Measurements from ENCODE around the gene UTS2B. TPM values are rescaled to one million over a fixed set of nuclear protein-coding genes. Genes with fewer than 3 reads are reported as not detected.

Gene UTS2B
- total and polyA plus RNA-seq, 4 donors, result 1.5 to 18.5 (median 7.3) TPM

GRCh38 chr3:191296041-191296541 lies 34.2 kb downstream of the UTS2B start:
- WGBS (ENCODE audit: insufficient coverage), result 87% methylated on average over 2 of the region's 4 CpGs

GRCh38 chr3:191294291-191294690 lies 36.0 kb downstream of the UTS2B start:
- no CpG with 5 or more reads among the region's 1 CpG for WGBS (ENCODE audit: insufficient coverage)
- H3K9me3 ChIP-seq (ENCODE audit: control insufficient read depth, insufficient read depth, low read length), result no peaks in the 10 kb centered on the region
- H3K36me3 ChIP-seq (ENCODE audit: control insufficient read depth, insufficient read depth, low read length), result no peaks in the 10 kb centered on the region
- no peaks in the 10 kb centered on the region for H3K27me3 ChIP-seq (ENCODE audit: control insufficient read depth, insufficient read depth, low read length)
- no peak overlapping the region for H3K4me3 ChIP-seq (ENCODE audit: low read depth, low read length)
- no peak overlapping the region for H3K27ac ChIP-seq (ENCODE audit: low read depth, low read length)
- no peaks in the 10 kb centered on the region for H3K4me1 ChIP-seq (ENCODE audit: control insufficient read depth, insufficient read depth, low read length)
- no peak for DNase-seq (ENCODE audit: low read depth in 4 of 6, low spot score in 6 of 6)

More at GRCh38 chr3:191296041-191296541, 34.2 kb downstream of the UTS2B start:
- Histone ChIP-seq H3K36me3 (ENCODE audit: control insufficient read depth, insufficient read depth, low read length) (no peaks in the 10 kb centered on the region), H3K4me1 (ENCODE audit: control insufficient read depth, insufficient read depth, low read length) (no peaks in the 10 kb centered on the region), H3K4me3 (ENCODE audit: low read depth, low read length) (no peak overlapping the region), H3K27ac (ENCODE audit: low read depth, low read length) (no peak overlapping the region), H3K27me3 (ENCODE audit: control insufficient read depth, insufficient read depth, low read length) (no peaks in the 10 kb centered on the region), H3K9me3 (ENCODE audit: control insufficient read depth, insufficient read depth, low read length) (no peaks in the 10 kb centered on the region)
- no peak for DNase-seq (ENCODE audit: low read depth in 4 of 6, low spot score in 6 of 6)

- Histone ChIP-seq H3K9me3 (ENCODE audit: control insufficient read depth, insufficient read depth, low read length) (no peaks in the 10 kb centered on the region), H3K27me3 (ENCODE audit: control insufficient read depth, insufficient read depth, low read length) (no peaks in the 10 kb centered on the region), H3K36me3 (ENCODE audit: control insufficient read depth, insufficient read depth, low read length) (no peaks in the 10 kb centered on the region), H3K27ac (ENCODE audit: low read depth, low read length) (no peak overlapping the region), H3K4me3 (ENCODE audit: low read depth, low read length) (no peak overlapping the region), H3K4me1 (ENCODE audit: control insufficient read depth, insufficient read depth, low read length) (no peaks in the 10 kb centered on the region)
- WGBS (ENCODE audit: insufficient coverage), result no CpG with 5 or more reads among the region's 5 CpGs
- no peak for DNase-seq (ENCODE audit: low read depth in 4 of 6, low spot score in 6 of 6)
Measured at GRCh38 chr3:191292243-191293015, 37.9 kb downstream of the UTS2B start.

DNA sequence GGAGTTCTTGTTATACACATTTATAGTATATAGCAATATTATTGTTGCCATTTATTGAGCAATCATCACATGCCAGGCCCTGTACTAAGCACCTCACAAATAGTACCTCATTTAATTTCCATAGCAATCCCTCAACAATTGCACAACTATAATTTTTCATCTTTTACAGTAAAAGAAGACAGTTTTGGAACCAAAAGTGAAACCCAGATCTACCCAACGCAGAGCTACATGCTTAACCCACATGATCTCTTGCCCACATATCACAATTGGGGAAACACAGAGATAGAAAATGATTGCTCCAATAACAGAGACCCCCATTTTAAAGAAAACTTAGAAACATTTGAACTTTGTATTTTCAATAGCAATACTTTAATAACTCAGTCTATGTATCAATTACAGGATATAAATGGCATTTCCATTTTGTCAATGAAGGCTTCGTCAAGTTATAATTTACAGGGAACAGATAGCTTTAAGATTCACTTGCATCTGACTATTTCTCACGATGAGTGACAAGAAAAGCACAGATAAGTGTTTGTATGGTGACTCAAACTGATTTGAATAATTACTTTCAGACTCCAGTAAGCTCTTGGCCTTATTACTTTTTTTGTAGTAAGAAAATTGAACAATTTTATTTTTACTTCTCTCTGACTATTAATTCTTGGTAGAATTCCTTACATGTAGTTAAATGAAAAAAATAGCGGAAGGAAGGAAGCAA lies 39.9 kb downstream of the UTS2B start:
- H3K36me3 ChIP-seq (ENCODE audit: control insufficient read depth, insufficient read depth, low read length), result no peaks in the 10 kb centered on the region
- H3K4me3 ChIP-seq (ENCODE audit: low read depth, low read length), result no peak overlapping the region
- H3K4me1 ChIP-seq (ENCODE audit: control insufficient read depth, insufficient read depth, low read length), result no peaks in the 10 kb centered on the region
- no peaks in the 10 kb centered on the region for H3K27me3 ChIP-seq (ENCODE audit: control insufficient read depth, insufficient read depth, low read length)
- 100% methylated on average over 1 of the region's 4 CpGs for WGBS (ENCODE audit: insufficient coverage)
- H3K9me3 ChIP-seq (ENCODE audit: control insufficient read depth, insufficient read depth, low read length), result no peaks in the 10 kb centered on the region
- DNase-seq (ENCODE audit: low read depth in 4 of 6, low spot score in 6 of 6), result no peak
- H3K27ac ChIP-seq (ENCODE audit: low read depth, low read length), result no peak overlapping the region

- Histone ChIP-seq H3K27ac (ENCODE audit: low read depth, low read length) (no peak overlapping the region), H3K9me3 (ENCODE audit: control insufficient read depth, insufficient read depth, low read length) (no peaks in the 10 kb centered on the region), H3K27me3 (ENCODE audit: control insufficient read depth, insufficient read depth, low read length) (no peaks in the 10 kb centered on the region), H3K36me3 (ENCODE audit: control insufficient read depth, insufficient read depth, low read length) (no peaks in the 10 kb centered on the region), H3K4me3 (ENCODE audit: low read depth, low read length) (no peak overlapping the region), H3K4me1 (ENCODE audit: control insufficient read depth, insufficient read depth, low read length) (no peaks in the 10 kb centered on the region)
- no CpG with 5 or more reads among the region's 2 CpGs for WGBS (ENCODE audit: insufficient coverage)
- DNase-seq (ENCODE audit: low read depth in 4 of 6, low spot score in 6 of 6), result no peak
Measured at GRCh38 chr3:191283400-191283799, 46.9 kb downstream of the UTS2B start.

GRCh38 chr3:191282251-191283185 lies 47.8 kb downstream of the UTS2B start:
- DNase-seq (ENCODE audit: low read depth in 4 of 6, low spot score in 6 of 6), result peak in 1 of 6 donors; percentile 62
- WGBS (ENCODE audit: insufficient coverage), result no CpG with 5 or more reads among the region's 4 CpGs
- H3K4me1 ChIP-seq (ENCODE audit: control insufficient read depth, insufficient read depth, low read length), result no peaks in the 10 kb centered on the region

GRCh38 chr3:191280882-191281281 lies 49.4 kb downstream of the UTS2B start:
- DNase-seq (ENCODE audit: low read depth in 4 of 6, low spot score in 6 of 6), result no peak
- no peaks in the 10 kb centered on the region for H3K9me3 ChIP-seq (ENCODE audit: control insufficient read depth, insufficient read depth, low read length)
- no peak overlapping the region for H3K4me3 ChIP-seq (ENCODE audit: low read depth, low read length)
- H3K36me3 ChIP-seq (ENCODE audit: control insufficient read depth, insufficient read depth, low read length), result no peaks in the 10 kb centered on the region
- no peaks in the 10 kb centered on the region for H3K27me3 ChIP-seq (ENCODE audit: control insufficient read depth, insufficient read depth, low read length)
- H3K27ac ChIP-seq (ENCODE audit: low read depth, low read length), result no peak overlapping the region
- H3K4me1 ChIP-seq (ENCODE audit: control insufficient read depth, insufficient read depth, low read length), result no peaks in the 10 kb centered on the region

More at GRCh38 chr3:191282251-191283185, 47.8 kb downstream of the UTS2B start:
- H3K4me3 ChIP-seq (ENCODE audit: low read depth, low read length), result no peak overlapping the region
- no peaks in the 10 kb centered on the region for H3K9me3 ChIP-seq (ENCODE audit: control insufficient read depth, insufficient read depth, low read length)
- no peaks in the 10 kb centered on the region for H3K36me3 ChIP-seq (ENCODE audit: control insufficient read depth, insufficient read depth, low read length)
- no peaks in the 10 kb centered on the region for H3K27me3 ChIP-seq (ENCODE audit: control insufficient read depth, insufficient read depth, low read length)
- H3K27ac ChIP-seq (ENCODE audit: low read depth, low read length), result no peak overlapping the region

GRCh38 chr3:191280111-191280510 lies 50.2 kb downstream of the UTS2B start:
- no CpG with 5 or more reads among the region's 1 CpG for WGBS (ENCODE audit: insufficient coverage)
- H3K27ac ChIP-seq (ENCODE audit: low read depth, low read length), result no peak overlapping the region

GRCh38 chr3:191275751-191276150 lies 54.6 kb downstream of the UTS2B start:
- H3K36me3 ChIP-seq (ENCODE audit: control insufficient read depth, insufficient read depth, low read length), result no peaks in the 10 kb centered on the region
- H3K27me3 ChIP-seq (ENCODE audit: control insufficient read depth, insufficient read depth, low read length), result no peaks in the 10 kb centered on the region
- DNase-seq (ENCODE audit: low read depth in 4 of 6, low spot score in 6 of 6), result no peak
- H3K4me1 ChIP-seq (ENCODE audit: control insufficient read depth, insufficient read depth, low read length), result no peaks in the 10 kb centered on the region
- no peak overlapping the region for H3K4me3 ChIP-seq (ENCODE audit: low read depth, low read length)
- no peak overlapping the region for H3K27ac ChIP-seq (ENCODE audit: low read depth, low read length)
- H3K9me3 ChIP-seq (ENCODE audit: control insufficient read depth, insufficient read depth, low read length), result no peaks in the 10 kb centered on the region

More at GRCh38 chr3:191280111-191280510, 50.2 kb downstream of the UTS2B start:
- DNase-seq (ENCODE audit: low read depth in 4 of 6, low spot score in 6 of 6), result no peak
- Histone ChIP-seq H3K9me3 (ENCODE audit: control insufficient read depth, insufficient read depth, low read length) (no peaks in the 10 kb centered on the region), H3K36me3 (ENCODE audit: control insufficient read depth, insufficient read depth, low read length) (no peaks in the 10 kb centered on the region), H3K4me1 (ENCODE audit: control insufficient read depth, insufficient read depth, low read length) (no peaks in the 10 kb centered on the region), H3K27me3 (ENCODE audit: control insufficient read depth, insufficient read depth, low read length) (no peaks in the 10 kb centered on the region), H3K4me3 (ENCODE audit: low read depth, low read length) (no peak overlapping the region)

Data from spinal cord (tissue), 10 donors.